ENCODE results near the gene TRIOBP. TPM values are rescaled to one million over a fixed set of nuclear protein-coding genes. Genes with fewer than 3 reads are reported as not detected.

The TRIOBP gene
- total and polyA plus RNA-seq, 2 of the 4 experiments (the other 2 are of a cell fraction) = 46.4 to 69.8 TPM

GRCh38 chr22:37708580-37709444, 12.0 kb downstream of the TRIOBP start (continued):
- TF ChIP-seq NFE2L2 (IDR thresholded peaks at IDR 0.05; ENCODE audit: low read depth, low read length) = no peak

DNA sequence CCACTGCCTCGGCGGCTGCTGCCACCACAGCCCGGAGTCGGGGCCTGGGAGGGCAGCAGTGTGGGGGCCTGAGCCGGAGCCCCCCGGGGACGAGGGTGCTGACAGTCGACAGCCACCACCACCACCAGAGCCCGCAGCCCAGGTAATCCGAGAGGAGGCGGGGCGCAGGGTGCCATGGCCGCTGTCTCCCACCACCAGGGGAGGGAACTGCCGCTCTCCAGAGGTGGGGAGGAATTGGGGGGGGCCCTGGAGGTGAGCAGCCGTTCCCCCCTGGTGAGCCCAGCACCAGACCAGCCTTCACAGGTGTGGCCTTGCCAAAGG, 12.6 kb downstream of the TRIOBP start:
- no peak overlapping the region for H4K5ac ChIP-seq (ENCODE audit: low read depth, low read length)
- no peak overlapping the region for H3K56ac ChIP-seq (ENCODE audit: extremely low read depth, insufficient read depth, low read length)
- no CpG with 5 or more reads among the region's 15 CpGs for WGBS, 2 experiments (ENCODE audit: extremely low coverage in 2 of 2, insufficient read length in 1 of 2)
- no peak overlapping the region for H2AK5ac ChIP-seq (ENCODE audit: low read depth, low read length)
- in situ Hi-C loops (cut with MboI; ENCODE audit: low sequenced_read_pairs) = no loop called here
- dilution Hi-C loops (cut with HindIII; ENCODE audit: low sequenced_read_pairs, unreplicated experiment) = no loop called here
- H3K14ac ChIP-seq (replicated peaks; ENCODE audit: low read depth, low read length) = no peak overlapping the region
- TF ChIP-seq NFE2L2 (IDR thresholded peaks at IDR 0.05; ENCODE audit: low read depth, low read length) (no peak), RCOR1 (IDR thresholded peaks at IDR 0.05; ENCODE audit: insufficient replicate concordance, low read length) (no peak), MAZ (IDR thresholded peaks at IDR 0.05; ENCODE audit: borderline replicate concordance, low read depth, low read length) (no peak), RAD21 (IDR thresholded peaks at IDR 0.05; ENCODE audit: low read length) (no peak), MXI1 (IDR thresholded peaks at IDR 0.05; ENCODE audit: borderline replicate concordance, low read depth, low read length) (no peak), FOS (IDR thresholded peaks at IDR 0.05; ENCODE audit: low read depth, low read length) (no peak), CHD1 (IDR thresholded peaks at IDR 0.05; ENCODE audit: low read depth, low read length) (no peak), RFX5 (IDR thresholded peaks at IDR 0.05; ENCODE audit: low read depth, low read length) (no peak)
- TF ChIP-seq, protein P1, sequence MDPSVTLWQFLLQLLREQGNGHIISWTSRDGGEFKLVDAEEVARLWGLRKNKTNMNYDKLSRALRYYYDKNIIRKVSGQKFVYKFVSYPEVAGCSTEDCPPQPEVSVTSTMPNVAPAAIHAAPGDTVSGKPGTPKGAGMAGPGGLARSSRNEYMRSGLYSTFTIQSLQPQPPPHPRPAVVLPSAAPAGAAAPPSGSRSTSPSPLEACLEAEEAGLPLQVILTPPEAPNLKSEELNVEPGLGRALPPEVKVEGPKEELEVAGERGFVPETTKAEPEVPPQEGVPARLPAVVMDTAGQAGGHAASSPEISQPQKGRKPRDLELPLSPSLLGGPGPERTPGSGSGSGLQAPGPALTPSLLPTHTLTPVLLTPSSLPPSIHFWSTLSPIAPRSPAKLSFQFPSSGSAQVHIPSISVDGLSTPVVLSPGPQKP (IDR thresholded peaks at IDR 0.05; ENCODE audit: borderline replicate concordance, low read depth, low read length) = no peak
- TF ChIP-seq, protein P2, sequence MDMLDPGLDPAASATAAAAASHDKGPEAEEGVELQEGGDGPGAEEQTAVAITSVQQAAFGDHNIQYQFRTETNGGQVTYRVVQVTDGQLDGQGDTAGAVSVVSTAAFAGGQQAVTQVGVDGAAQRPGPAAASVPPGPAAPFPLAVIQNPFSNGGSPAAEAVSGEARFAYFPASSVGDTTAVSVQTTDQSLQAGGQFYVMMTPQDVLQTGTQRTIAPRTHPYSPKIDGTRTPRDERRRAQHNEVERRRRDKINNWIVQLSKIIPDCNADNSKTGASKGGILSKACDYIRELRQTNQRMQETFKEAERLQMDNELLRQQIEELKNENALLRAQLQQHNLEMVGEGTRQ (IDR thresholded peaks at IDR 0.05; ENCODE audit: low read depth, low read length) = no peak
- no peaks in the 10 kb centered on the region for H3K4me1 ChIP-seq (ENCODE audit: control insufficient read depth, insufficient read depth, low read length)
- no peak overlapping the region for H2AK9ac ChIP-seq (replicated peaks; ENCODE audit: low read depth, low read length, poor library complexity)
- no peak overlapping the region for H3K9ac ChIP-seq (ENCODE audit: low read depth, low read length)
- H2BK120ac ChIP-seq (ENCODE audit: low read depth, low read length) = no peak overlapping the region
- H4K91ac ChIP-seq (ENCODE audit: insufficient read depth, low read depth, low read length) = no peak overlapping the region
- no peak overlapping the region for H2BK5ac ChIP-seq (ENCODE audit: low read depth, low read length, poor library complexity, severe bottlenecking)
- H3K4ac ChIP-seq (ENCODE audit: low read depth, low read length) = no peak overlapping the region
- no TSS peak for BruUV-seq (replicated peaks)
- H3K4me3 ChIP-seq (ENCODE audit: insufficient read depth, low read depth, low read length) = no peak overlapping the region
- H3K9me3 ChIP-seq (ENCODE audit: control insufficient read depth, insufficient read depth, low read length) = no peaks in the 10 kb centered on the region
- no peaks in the 10 kb centered on the region for H3K36me3 ChIP-seq (ENCODE audit: control insufficient read depth, insufficient read depth, low read length)
- no peak overlapping the region for H4K8ac ChIP-seq (ENCODE audit: low read depth in 2 of 2, low read length in 2 of 2)
- H4K20me1 ChIP-seq (ENCODE audit: insufficient read depth, low read length) = no peaks in the 10 kb centered on the region
- DNase-seq = no peak
- no peaks in the 10 kb centered on the region for H3K79me1 ChIP-seq (ENCODE audit: low read depth in 1 of 2, low read length in 2 of 2)
- ChIA-PET POLR2A (ENCODE audit: unreplicated experiment) (no interaction called here), CTCF (no interaction called here)
- H3K27ac ChIP-seq (ENCODE audit: insufficient read depth, low read length) = no peak overlapping the region
- no peak overlapping the region for H3K18ac ChIP-seq (ENCODE audit: low read depth, low read length)
- H2BK15ac ChIP-seq (ENCODE audit: low read depth, low read length) = no peak overlapping the region
- no peak overlapping the region for H3K4me2 ChIP-seq (ENCODE audit: low read depth, low read length)
- no peak for ATAC-seq (ENCODE audit: low read depth)
- H3K27me3 ChIP-seq (ENCODE audit: control insufficient read depth, insufficient read depth, low read length) = no peaks in the 10 kb centered on the region
- 0 out of 2 replicates have a peak, but pooled peaks cover 3% of the 10 kb centered on the region for H3K9me1 ChIP-seq (ENCODE audit: insufficient read depth, low read length)
- no peak overlapping the region for H3K23ac ChIP-seq (ENCODE audit: low read depth, low read length)
- intact Hi-C loops (cut with micrococcal nuclease) = no loop called here
- H2BK20ac ChIP-seq (ENCODE audit: low read depth, low read length) = no peak overlapping the region
- no peak overlapping the region for H2AFZ ChIP-seq (replicated peaks; ENCODE audit: low read length, poor library complexity)

Data from IMR-90 (cell line).